ENCODE data around the gene ZNF490. TPM values are rescaled to one million over a fixed set of nuclear protein-coding genes. Genes with fewer than 3 reads are reported as not detected.
A peak's percentile ranks its signal among the peaks of the same experiment; 100 is the strongest.

The ZNF490 gene
- polyA plus RNA-seq, 3 donors = 2.3 to 4.2 (median 2.7) TPM

- Mint-ChIP-seq H3K9me3 (peaks cover 0 to 1% (median 0%) of the 10 kb centered on the region in 7 donors), H3K27me3 (ENCODE audit: low read depth in 3 of 3) (peaks cover 4 to 6% (median 5%) of the 10 kb centered on the region in 3 donors), H3K4me1 (peaks cover 35% of the 10 kb centered on the region), H3K36me3 (peaks cover 34 to 52% of the 10 kb centered on the region in 2 donors), H3K4me3 (no peak overlapping the region), H3K27ac (no peak overlapping the region)
- Histone ChIP-seq H3K9me3 (replicated peaks in 1 of 2; ENCODE audit: control insufficient read depth in 1 of 2, insufficient read depth in 1 of 2, low read length in 2 of 2) (no peaks in the 10 kb centered on the region), H3K27me3 (ENCODE audit: control insufficient read depth in 2 of 2, insufficient read depth in 2 of 2, low read length in 2 of 2) (no peaks in the 10 kb centered on the region), H3K79me2 (ENCODE audit: insufficient read depth, low read length) (peaks cover 70% of the 10 kb centered on the region), H3K4me1 (ENCODE audit: control insufficient read depth in 1 of 2, insufficient read depth in 2 of 2, low read length in 2 of 2) (peaks cover 16% of the 10 kb centered on the region in 2 donors), H3K4me3 (replicated peaks in 1 of 3; ENCODE audit: low read depth in 2 of 3, low read length in 3 of 3) (no peak overlapping the region), H3K4me2 (replicated peaks; ENCODE audit: extremely low read depth, low read length, poor library complexity, severe bottlenecking) (no peak overlapping the region), H3K27ac (ENCODE audit: low read depth in 1 of 2, low read length in 2 of 2) (no peak overlapping the region), H4K20me1 (ENCODE audit: insufficient read depth, low read length) (peaks cover 91% of the 10 kb centered on the region), H3K9ac (ENCODE audit: insufficient read depth, low read length, poor library complexity, severe bottlenecking) (no peak overlapping the region), H3K36me3 (replicated peaks in 1 of 2; ENCODE audit: control insufficient read depth in 1 of 2, insufficient read depth in 2 of 2, low read length in 2 of 2) (peaks cover 0 to 19% of the 10 kb centered on the region in 2 donors), H2AFZ (ENCODE audit: insufficient read depth, low read depth, low read length, poor library complexity, severe bottlenecking) (no peak overlapping the region)
- intact Hi-C loops (cut with micrococcal nuclease) = loop anchor here (10.0 kb wide), 2 partner anchors 47 to 63 kb away; partner anchors contain the start of genes MAN2B1 (in 1 of the 2), WDR83 (in 1 of the 2) and ZNF564 (in 1 of the 2)
- 100% methylated on average over 1 of the region's 4 CpGs for WGBS (ENCODE audit: insufficient coverage)
- no peak for TF ChIP-seq CTCF (IDR thresholded peaks at IDR 0.05)
- DNase-seq = no peak
Observed at GRCh38 chr19:12617646-12618045, 7.0 kb upstream of the ZNF490 start.

DNA sequence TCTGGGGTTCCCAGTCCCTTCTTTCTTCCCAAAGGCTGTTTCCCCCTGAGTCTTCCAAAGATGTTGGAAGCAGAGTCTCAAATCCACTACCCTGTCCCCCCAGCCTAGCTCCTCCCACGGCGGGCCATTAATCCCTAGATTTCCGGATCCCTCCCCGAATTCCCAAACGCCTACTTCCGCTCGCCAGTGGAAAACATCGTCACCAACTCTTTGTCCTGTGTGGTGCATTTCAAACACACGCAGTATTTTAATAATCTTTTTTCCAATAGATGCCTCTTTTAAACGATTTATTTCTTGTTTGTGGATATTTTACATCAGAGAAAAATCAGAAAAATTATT, 717 bp upstream of the ZNF490 start:
- Histone ChIP-seq H3K27me3 (ENCODE audit: control insufficient read depth in 2 of 2, insufficient read depth in 2 of 2, low read length in 2 of 2) (no peaks in the 10 kb centered on the region), H3K36me3 (replicated peaks in 1 of 2; ENCODE audit: control insufficient read depth in 1 of 2, insufficient read depth in 2 of 2, low read length in 2 of 2) (peaks cover 6 to 21% of the 10 kb centered on the region in 2 donors), H3K9me3 (replicated peaks in 1 of 2; ENCODE audit: control insufficient read depth in 1 of 2, insufficient read depth in 1 of 2, low read length in 2 of 2) (no peaks in the 10 kb centered on the region), H3K9ac (ENCODE audit: insufficient read depth, low read length, poor library complexity, severe bottlenecking) (peak overlapping the region; percentile 93), H3K4me2 (replicated peaks; ENCODE audit: extremely low read depth, low read length, poor library complexity, severe bottlenecking) (peak overlapping the region; percentile 90), H3K27ac (ENCODE audit: low read depth in 1 of 2, low read length in 2 of 2) (peak overlapping the region; percentile 86 to 94), H3K79me2 (ENCODE audit: insufficient read depth, low read length) (peaks cover 55% of the 10 kb centered on the region), H4K20me1 (ENCODE audit: insufficient read depth, low read length) (peaks cover 48% of the 10 kb centered on the region), H3K4me3 (replicated peaks in 1 of 3; ENCODE audit: low read depth in 2 of 3, low read length in 3 of 3) (peak overlapping the region; percentile 92 to 98 (median 94)), H2AFZ (ENCODE audit: insufficient read depth, low read depth, low read length, poor library complexity, severe bottlenecking) (peak overlapping the region; percentile 95), H3K4me1 (ENCODE audit: control insufficient read depth in 1 of 2, insufficient read depth in 2 of 2, low read length in 2 of 2) (peaks cover 37 to 40% of the 10 kb centered on the region in 2 donors)
- Mint-ChIP-seq H3K27ac (peak overlapping the region; percentile 96 to 100 (median 98)), H3K36me3 (peaks cover 30 to 47% of the 10 kb centered on the region in 2 donors), H3K4me1 (peaks cover 42% of the 10 kb centered on the region), H3K4me3 (peak overlapping the region; percentile 96 to 99), H3K27me3 (ENCODE audit: low read depth in 3 of 3) (peaks cover 4 to 6% (median 4%) of the 10 kb centered on the region in 3 donors), H3K9me3 (peaks cover 0 to 3% (median 2%) of the 10 kb centered on the region in 7 donors)
- 0% methylated on average over 2 of the region's 10 CpGs for WGBS (ENCODE audit: insufficient coverage)
- intact Hi-C loops (cut with micrococcal nuclease) = loop anchor here (5.0 to 10.0 kb wide), 3 partner anchors 53 to 57 kb away; partner anchors contain the start of genes MAN2B1 (in 2 of the 2), WDR83 (in 2 of the 2) and ZNF564 (in 1 of the 2)
- no peak for TF ChIP-seq CTCF (IDR thresholded peaks at IDR 0.05)
- DNase-seq = no peak
